ENCODE measurements around the gene DYRK4. TPM values are rescaled to one million over a fixed set of nuclear protein-coding genes. Genes with fewer than 3 reads are reported as not detected.

The DYRK4 gene, protein sequence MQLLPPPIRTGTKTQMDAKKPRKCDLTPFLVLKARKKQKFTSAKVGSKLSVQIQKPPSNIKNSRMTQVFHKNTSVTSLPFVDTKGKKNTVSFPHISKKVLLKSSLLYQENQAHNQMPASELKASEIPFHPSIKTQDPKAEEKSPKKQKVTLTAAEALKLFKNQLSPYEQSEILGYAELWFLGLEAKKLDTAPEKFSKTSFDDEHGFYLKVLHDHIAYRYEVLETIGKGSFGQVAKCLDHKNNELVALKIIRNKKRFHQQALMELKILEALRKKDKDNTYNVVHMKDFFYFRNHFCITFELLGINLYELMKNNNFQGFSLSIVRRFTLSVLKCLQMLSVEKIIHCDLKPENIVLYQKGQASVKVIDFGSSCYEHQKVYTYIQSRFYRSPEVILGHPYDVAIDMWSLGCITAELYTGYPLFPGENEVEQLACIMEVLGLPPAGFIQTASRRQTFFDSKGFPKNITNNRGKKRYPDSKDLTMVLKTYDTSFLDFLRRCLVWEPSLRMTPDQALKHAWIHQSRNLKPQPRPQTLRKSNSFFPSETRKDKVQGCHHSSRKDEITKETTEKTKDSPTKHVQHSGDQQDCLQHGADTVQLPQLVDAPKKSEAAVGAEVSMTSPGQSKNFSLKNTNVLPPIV
- 4.6 TPM for polyA plus RNA-seq (2012; ENCODE audit: insufficient read length, low read depth)

DNA sequence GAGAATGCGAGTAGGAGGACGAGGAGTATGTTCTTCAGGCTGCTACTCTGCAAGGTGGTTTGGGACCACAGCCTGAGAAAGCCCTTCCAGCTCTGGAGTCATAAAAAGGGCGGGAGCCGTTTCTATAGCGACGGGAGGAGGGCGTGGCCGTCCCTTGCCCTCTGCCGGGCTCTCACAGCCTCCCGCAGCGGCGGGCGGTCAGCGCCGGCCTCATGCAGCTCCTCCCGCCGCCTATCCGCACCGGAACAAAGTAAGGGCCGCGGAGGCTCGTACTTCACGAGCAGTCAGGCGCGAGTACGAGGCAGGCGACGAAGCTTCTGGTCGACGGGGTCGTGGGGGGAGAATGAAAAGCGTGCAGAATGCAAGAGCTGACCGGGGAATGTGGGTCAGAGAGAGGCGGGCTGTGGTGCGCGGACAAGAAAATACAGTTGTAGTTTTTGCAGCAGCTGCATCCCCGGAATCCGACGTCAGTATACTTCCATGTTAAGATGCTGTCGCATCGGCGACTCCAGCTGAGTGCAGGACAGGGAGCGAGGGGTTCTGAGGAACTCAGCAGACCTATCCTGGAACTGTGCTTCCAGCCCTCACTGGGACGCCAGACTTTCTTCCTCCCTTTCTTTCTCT, at the start of gene DYRK4:
DYRK4 (plus strand) TSS at position 175 of the 624 bp plus-strand sequence; CDS start at position 213, 38 bp downstream.
- TF ChIP-seq FOXP2 (optimal IDR thresholded peaks at IDR 0.05; ENCODE audit: borderline replicate concordance, extremely low read depth, extremely low read length, insufficient read depth) (no peak), SIN3A (IDR thresholded peaks at IDR 0.05; ENCODE audit: borderline replicate concordance, insufficient read depth, low read length) (no peak), POLR2AphosphoS5 (IDR thresholded peaks at IDR 0.05; ENCODE audit: low read depth, low read length) (no peak), TAF1 (IDR thresholded peaks at IDR 0.05; ENCODE audit: borderline replicate concordance, insufficient read depth, low read length) (no peak)
- TF ChIP-seq, protein P1, sequence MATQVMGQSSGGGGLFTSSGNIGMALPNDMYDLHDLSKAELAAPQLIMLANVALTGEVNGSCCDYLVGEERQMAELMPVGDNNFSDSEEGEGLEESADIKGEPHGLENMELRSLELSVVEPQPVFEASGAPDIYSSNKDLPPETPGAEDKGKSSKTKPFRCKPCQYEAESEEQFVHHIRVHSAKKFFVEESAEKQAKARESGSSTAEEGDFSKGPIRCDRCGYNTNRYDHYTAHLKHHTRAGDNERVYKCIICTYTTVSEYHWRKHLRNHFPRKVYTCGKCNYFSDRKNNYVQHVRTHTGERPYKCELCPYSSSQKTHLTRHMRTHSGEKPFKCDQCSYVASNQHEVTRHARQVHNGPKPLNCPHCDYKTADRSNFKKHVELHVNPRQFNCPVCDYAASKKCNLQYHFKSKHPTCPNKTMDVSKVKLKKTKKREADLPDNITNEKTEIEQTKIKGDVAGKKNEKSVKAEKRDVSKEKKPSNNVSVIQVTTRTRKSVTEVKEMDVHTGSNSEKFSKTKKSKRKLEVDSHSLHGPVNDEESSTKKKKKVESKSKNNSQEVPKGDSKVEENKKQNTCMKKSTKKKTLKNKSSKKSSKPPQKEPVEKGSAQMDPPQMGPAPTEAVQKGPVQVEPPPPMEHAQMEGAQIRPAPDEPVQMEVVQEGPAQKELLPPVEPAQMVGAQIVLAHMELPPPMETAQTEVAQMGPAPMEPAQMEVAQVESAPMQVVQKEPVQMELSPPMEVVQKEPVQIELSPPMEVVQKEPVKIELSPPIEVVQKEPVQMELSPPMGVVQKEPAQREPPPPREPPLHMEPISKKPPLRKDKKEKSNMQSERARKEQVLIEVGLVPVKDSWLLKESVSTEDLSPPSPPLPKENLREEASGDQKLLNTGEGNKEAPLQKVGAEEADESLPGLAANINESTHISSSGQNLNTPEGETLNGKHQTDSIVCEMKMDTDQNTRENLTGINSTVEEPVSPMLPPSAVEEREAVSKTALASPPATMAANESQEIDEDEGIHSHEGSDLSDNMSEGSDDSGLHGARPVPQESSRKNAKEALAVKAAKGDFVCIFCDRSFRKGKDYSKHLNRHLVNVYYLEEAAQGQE (IDR thresholded peaks at IDR 0.05; ENCODE audit: insufficient read depth in 1 of 2, low read depth in 2 of 2, low read length in 2 of 2) = no peak

- no peak for TF ChIP-seq FOXP2 (optimal IDR thresholded peaks at IDR 0.05; ENCODE audit: borderline replicate concordance, extremely low read depth, extremely low read length, insufficient read depth)
- TF ChIP-seq, protein P1 (IDR thresholded peaks at IDR 0.05; ENCODE audit: insufficient read depth in 1 of 2, low read depth in 2 of 2, low read length in 2 of 2) = no peak
- TF ChIP-seq POLR2AphosphoS5 (IDR thresholded peaks at IDR 0.05; ENCODE audit: low read depth, low read length) = no peak
- no peak for TF ChIP-seq TAF1 (IDR thresholded peaks at IDR 0.05; ENCODE audit: borderline replicate concordance, insufficient read depth, low read length)
- no peak for TF ChIP-seq SIN3A (IDR thresholded peaks at IDR 0.05; ENCODE audit: borderline replicate concordance, insufficient read depth, low read length)
Observed at GRCh38 chr12:4518106-4518728, 43.8 kb upstream of the DYRK4 start.

DNA sequence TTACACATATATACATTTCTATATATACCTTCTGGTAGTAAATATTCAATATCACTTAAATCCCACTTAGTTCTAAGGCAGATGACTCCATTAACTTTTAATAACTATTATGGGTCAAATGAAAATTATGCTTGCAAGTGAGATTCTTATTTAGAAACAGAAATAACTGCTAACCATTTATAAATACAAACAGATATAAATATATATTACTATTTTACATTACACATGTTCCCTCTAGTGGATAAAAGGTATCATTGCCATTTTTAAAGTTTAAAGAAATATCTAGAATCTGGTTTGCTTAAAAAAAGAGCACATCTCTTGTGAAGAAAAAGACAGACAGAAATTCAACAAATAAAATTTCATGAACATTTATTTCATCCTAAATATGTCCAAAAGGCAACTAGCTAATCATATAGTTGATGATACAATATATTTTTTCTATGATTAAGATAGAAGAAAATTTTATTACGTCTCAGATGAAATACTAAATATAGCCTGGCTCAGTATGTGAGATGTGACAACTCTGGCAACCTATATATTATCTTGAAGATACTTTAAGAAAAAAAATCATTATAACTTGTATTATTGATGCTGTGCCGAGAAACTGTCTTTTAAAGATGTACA, 35.0 kb upstream of the DYRK4 start:
- no peak for TF ChIP-seq SIN3A (IDR thresholded peaks at IDR 0.05; ENCODE audit: borderline replicate concordance, insufficient read depth, low read length)
- no peak for TF ChIP-seq TAF1 (IDR thresholded peaks at IDR 0.05; ENCODE audit: borderline replicate concordance, insufficient read depth, low read length)
- no peak for TF ChIP-seq FOXP2 (optimal IDR thresholded peaks at IDR 0.05; ENCODE audit: borderline replicate concordance, extremely low read depth, extremely low read length, insufficient read depth)
- no peak for TF ChIP-seq POLR2AphosphoS5 (IDR thresholded peaks at IDR 0.05; ENCODE audit: low read depth, low read length)
- TF ChIP-seq, protein P1 (IDR thresholded peaks at IDR 0.05; ENCODE audit: insufficient read depth in 1 of 2, low read depth in 2 of 2, low read length in 2 of 2) = no peak

DNA sequence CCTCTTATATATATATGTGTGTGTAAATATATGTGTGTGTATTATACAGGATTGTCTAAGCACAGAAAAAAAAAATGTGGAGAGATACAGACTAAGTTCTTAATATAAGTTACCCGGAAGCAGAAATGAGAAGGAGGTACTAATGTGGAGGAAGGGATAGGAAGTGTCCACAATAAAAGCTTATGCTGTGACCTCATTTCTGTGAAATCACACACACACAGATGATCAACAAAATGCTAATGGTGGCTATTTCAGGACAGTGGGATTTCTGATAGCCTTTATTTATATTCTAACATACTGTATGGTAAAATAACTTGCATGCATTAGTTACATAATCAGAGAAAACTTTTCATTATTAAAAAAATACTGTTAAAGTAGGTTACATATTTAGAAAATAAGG, 31.8 kb upstream of the DYRK4 start:
- TF ChIP-seq SIN3A (IDR thresholded peaks at IDR 0.05; ENCODE audit: borderline replicate concordance, insufficient read depth, low read length) = no peak
- TF ChIP-seq, protein P1 (IDR thresholded peaks at IDR 0.05; ENCODE audit: insufficient read depth in 1 of 2, low read depth in 2 of 2, low read length in 2 of 2) = no peak

Measured in PFSK-1 (cell line).